HG03460 (cell line): ENCODE measurements around the gene TFPI.

Source experiments
- ATAC-seq: cut with Tn5 transposase; IDR thresholded peaks from one replicate; pipeline ENCODE4 v1.9.1; 2021; ENCODE audit not compliant: unreplicated experiment

TFPI gene

GRCh38 chr2:187422282-187422681 is 132.0 kb downstream of the TFPI start:
- ATAC-seq = no peak

- no peak for ATAC-seq
Measured at GRCh38 chr2:187421519-187421918, 132.7 kb downstream of the TFPI start.

- ATAC-seq = no peak
Measured at GRCh38 chr2:187419808-187420207, 134.4 kb downstream of the TFPI start.

GRCh38 chr2:187415449-187415848 is 138.8 kb downstream of the TFPI start:
- ATAC-seq = no peak
